Measurements from ENCODE around the gene SPATA2.
"Not testable (repeated sequence)": the region's sequence is repeated elsewhere in the genome, so short reads cannot be mapped to it uniquely, and the experiment has no call there.

Gene SPATA2

GRCh38 chr20:49901588-49901987 is 13.7 kb downstream of the SPATA2 start:
- Histone ChIP-seq H3K4me2 (ENCODE audit: low read depth, low read length, poor library complexity, severe bottlenecking) (no peak overlapping the region), H3K79me2 (ENCODE audit: insufficient read depth, low read length) (no peaks in the 10 kb centered on the region), H4K20me1 (ENCODE audit: insufficient read depth, low read length, poor library complexity, severe bottlenecking) (no peaks in the 10 kb centered on the region), H3K9me2 (replicated peaks; ENCODE audit: low read depth, low read length) (no peaks in the 10 kb centered on the region), H3K9me3 (ENCODE audit: insufficient read depth, low read depth, low read length) (no peaks in the 10 kb centered on the region), H3K9ac (ENCODE audit: low read depth, low read length, poor library complexity, severe bottlenecking) (no peak overlapping the region), H3F3A (ENCODE audit: low read depth) (no peaks in the 10 kb centered on the region), H3K4me3 (ENCODE audit: low read length, poor library complexity, severe bottlenecking) (no peak overlapping the region), H3K27me3 (ENCODE audit: insufficient read depth, low read length, poor library complexity, severe bottlenecking) (no peaks in the 10 kb centered on the region), H3K4me1 (ENCODE audit: insufficient read depth, low read length, poor library complexity, severe bottlenecking) (no peaks in the 10 kb centered on the region), H3K36me3 (ENCODE audit: insufficient read depth, low read length) (peaks cover 16% of the 10 kb centered on the region; the same call in 1 of the 2 replicates), H2AFZ (ENCODE audit: low read length) (no peak overlapping the region)
- no peak for TF ChIP-seq CTCF (conservative IDR thresholded peaks at IDR 0.05; ENCODE audit: low read length)
- no peak for TF ChIP-seq EZH2phosphoT487 (IDR thresholded peaks at IDR 0.05; ENCODE audit: borderline replicate concordance)

GRCh38 chr20:49899541-49900383 is 15.6 kb downstream of the SPATA2 start:
- H3K9me3 ChIP-seq (ENCODE audit: insufficient read depth, low read depth, low read length): no peaks in the 10 kb centered on the region
- H3K36me3 ChIP-seq (ENCODE audit: insufficient read depth, low read length): no peaks in the 10 kb centered on the region; the same call in 1 of the 2 replicates
- H3K9me2 ChIP-seq (replicated peaks; ENCODE audit: low read depth, low read length): no peaks in the 10 kb centered on the region
- H2AFZ ChIP-seq (ENCODE audit: low read length): no peak overlapping the region
- no peaks in the 10 kb centered on the region for H3K27me3 ChIP-seq (ENCODE audit: insufficient read depth, low read length, poor library complexity, severe bottlenecking)
- H3K4me2 ChIP-seq (ENCODE audit: low read depth, low read length, poor library complexity, severe bottlenecking): no peak overlapping the region
- no peaks in the 10 kb centered on the region for H4K20me1 ChIP-seq (ENCODE audit: insufficient read depth, low read length, poor library complexity, severe bottlenecking)
- no peaks in the 10 kb centered on the region for H3F3A ChIP-seq (ENCODE audit: low read depth)
- no peak overlapping the region for H3K9ac ChIP-seq (ENCODE audit: low read depth, low read length, poor library complexity, severe bottlenecking)
- TF ChIP-seq EZH2phosphoT487 (IDR thresholded peaks at IDR 0.05; ENCODE audit: borderline replicate concordance) (no peak), CTCF (conservative IDR thresholded peaks at IDR 0.05; ENCODE audit: low read length) (no peak)
- H3K79me2 ChIP-seq (ENCODE audit: insufficient read depth, low read length): no peaks in the 10 kb centered on the region
- H3K4me3 ChIP-seq (ENCODE audit: low read length, poor library complexity, severe bottlenecking): no peak overlapping the region
- no peaks in the 10 kb centered on the region for H3K4me1 ChIP-seq (ENCODE audit: insufficient read depth, low read length, poor library complexity, severe bottlenecking)

GRCh38 chr20:49896204-49896603 is 19.1 kb downstream of the SPATA2 start:
- no peaks in the 10 kb centered on the region for H3K4me1 ChIP-seq (ENCODE audit: insufficient read depth, low read length, poor library complexity, severe bottlenecking)
- no peaks in the 10 kb centered on the region for H3F3A ChIP-seq (ENCODE audit: low read depth)
- no peak for TF ChIP-seq EZH2phosphoT487 (IDR thresholded peaks at IDR 0.05; ENCODE audit: borderline replicate concordance)
- TF ChIP-seq CTCF (conservative IDR thresholded peaks at IDR 0.05; ENCODE audit: low read length): no peak
- no peak overlapping the region for H2AFZ ChIP-seq (ENCODE audit: low read length)
- H3K4me3 ChIP-seq (ENCODE audit: low read length, poor library complexity, severe bottlenecking): no peak overlapping the region
- no peaks in the 10 kb centered on the region for H3K36me3 ChIP-seq (ENCODE audit: insufficient read depth, low read length)
- H3K9me2 ChIP-seq (replicated peaks; ENCODE audit: low read depth, low read length): no peaks in the 10 kb centered on the region
- no peaks in the 10 kb centered on the region for H3K79me2 ChIP-seq (ENCODE audit: insufficient read depth, low read length)
- H3K4me2 ChIP-seq (ENCODE audit: low read depth, low read length, poor library complexity, severe bottlenecking): no peak overlapping the region
- H3K9me3 ChIP-seq (ENCODE audit: insufficient read depth, low read depth, low read length): no peaks in the 10 kb centered on the region
- no peaks in the 10 kb centered on the region for H4K20me1 ChIP-seq (ENCODE audit: insufficient read depth, low read length, poor library complexity, severe bottlenecking)
- no peak overlapping the region for H3K9ac ChIP-seq (ENCODE audit: low read depth, low read length, poor library complexity, severe bottlenecking)
- H3K27me3 ChIP-seq (ENCODE audit: insufficient read depth, low read length, poor library complexity, severe bottlenecking): no peaks in the 10 kb centered on the region

- H3K9me3 ChIP-seq (ENCODE audit: insufficient read depth, low read depth, low read length); H3K9me2 ChIP-seq (replicated peaks; ENCODE audit: low read depth, low read length); H4K20me1 ChIP-seq (ENCODE audit: insufficient read depth, low read length, poor library complexity, severe bottlenecking); H3K4me1 ChIP-seq (ENCODE audit: insufficient read depth, low read length, poor library complexity, severe bottlenecking); H3K9ac ChIP-seq (ENCODE audit: low read depth, low read length, poor library complexity, severe bottlenecking); H3K79me2 ChIP-seq (ENCODE audit: insufficient read depth, low read length); H3K36me3 ChIP-seq (ENCODE audit: insufficient read depth, low read length); H3K4me3 ChIP-seq (ENCODE audit: low read length, poor library complexity, severe bottlenecking); H2AFZ ChIP-seq (ENCODE audit: low read length); H3F3A ChIP-seq (ENCODE audit: low read depth); H3K27me3 ChIP-seq (ENCODE audit: insufficient read depth, low read length, poor library complexity, severe bottlenecking); H3K4me2 ChIP-seq (ENCODE audit: low read depth, low read length, poor library complexity, severe bottlenecking): not testable (repeated sequence)
These were observed 19.7 kb downstream of the SPATA2 start for GRCh38 chr20:49895474-49896093.
